GM23338 (cell line): ENCODE measurements around the gene FUT1. TPM values are rescaled to one million over a fixed set of nuclear protein-coding genes. Genes with fewer than 3 reads are reported as not detected.

ENCODE experiments used
- ATAC-seq: fragments of 200-7000 bp; cut with Tn5 transposase; 3 replicates; pipeline ENCODE4 v1.9.1; 2020
- DNase-seq: peaks from one replicate; pipeline ENCODE4 v3.0.0-alpha.2; 2015; ENCODE audit warnings: low spot score
- H2AFZ ChIP-seq: fragments of 200-600 bp; sonication (generic); 2 replicates; pipeline ENCODE4 v1.8.0; 2016; ENCODE audit warnings: antibody characterized with exemption, mild to moderate bottlenecking, moderate library complexity
- H3F3A ChIP-seq: fragments of 200-600 bp; sonication (generic); replicated peaks from 2 replicates; pipeline ENCODE4 v1.8.0; 2017; ENCODE audit warnings: antibody characterized with exemption, mixed run types, low read depth
- H3K27ac ChIP-seq: fragments of 200-600 bp; sonication (generic); 2 replicates; pipeline ENCODE4 v1.6.1; 2016; ENCODE audit warnings: low read depth
- H3K27me3 ChIP-seq: fragments of 200-600 bp; sonication (generic); 2 replicates; pipeline ENCODE4 v1.8.0; 2016; ENCODE audit warnings: mild to moderate bottlenecking, mixed run types, moderate library complexity; ENCODE audit not compliant: insufficient read depth
- H3K36me3 ChIP-seq: fragments of 200-600 bp; sonication (generic); 2 replicates; pipeline ENCODE4 v1.8.0; 2016; ENCODE audit warnings: mild to moderate bottlenecking; ENCODE audit not compliant: insufficient read depth
- H3K4me1 ChIP-seq: fragments of 200-600 bp; sonication (generic); 2 replicates; pipeline ENCODE4 v1.8.0; 2016; ENCODE audit warnings: mild to moderate bottlenecking, moderate library complexity; ENCODE audit not compliant: insufficient read depth
- H3K4me2 ChIP-seq: fragments of 200-600 bp; sonication (generic); 2 replicates; pipeline ENCODE4 v1.7.1; 2017; ENCODE audit warnings: mixed run types
- H3K4me3 ChIP-seq: fragments of 200-600 bp; sonication (generic); 2 replicates; pipeline ENCODE4 v1.6.1; 2016; ENCODE audit warnings: mixed run types
- H3K79me2 ChIP-seq: fragments of 200-600 bp; sonication (generic); replicated peaks from 2 replicates; pipeline ENCODE4 v1.8.0; 2017; ENCODE audit warnings: mild to moderate bottlenecking; ENCODE audit not compliant: insufficient read depth
- H3K9me2 ChIP-seq: fragments of 200-600 bp; sonication (generic); 2 replicates; pipeline ENCODE4 v1.8.0; 2017; ENCODE audit not compliant: insufficient read depth
- H4K20me1 ChIP-seq: fragments of 200-600 bp; sonication (generic); replicated peaks from 2 replicates; pipeline ENCODE4 v1.8.0; 2017; ENCODE audit warnings: mild to moderate bottlenecking; ENCODE audit not compliant: insufficient read depth
- H3K27ac Mint-ChIP-seq: 2 replicates; pipeline ENCODE4 v1.8.0; 2020; ENCODE audit warnings: inconsistent platforms, mild to moderate bottlenecking, moderate library complexity, mixed read lengths
- H3K27me3 Mint-ChIP-seq: 3 replicates; pipeline ENCODE4 v1.8.0; 2022; ENCODE audit warnings: low read depth, mild to moderate bottlenecking, moderate library complexity, mixed read lengths, inconsistent platforms; ENCODE audit not compliant: insufficient read depth, poor library complexity
- H3K36me3 Mint-ChIP-seq: 3 replicates; pipeline ENCODE4 v1.8.0; 2021; ENCODE audit warnings: low read depth, mild to moderate bottlenecking, inconsistent platforms, moderate library complexity, mixed read lengths
- H3K4me1 Mint-ChIP-seq: 3 replicates; pipeline ENCODE4 v1.8.0; 2020; ENCODE audit warnings: mild to moderate bottlenecking, inconsistent platforms, mixed read lengths
- H3K4me3 Mint-ChIP-seq: 3 replicates; pipeline ENCODE4 v1.8.0; 2021; ENCODE audit warnings: moderate library complexity, mild to moderate bottlenecking, inconsistent platforms, mixed read lengths
- H3K9me3 Mint-ChIP-seq: 3 replicates; pipeline ENCODE4 v1.8.0; 2020; ENCODE audit warnings: moderate library complexity, mild to moderate bottlenecking, inconsistent platforms, mixed read lengths
- CREB1 ChIP-seq: fragments of 250-450 bp; sonication (Bioruptor Pico); IDR thresholded peaks from 2 replicates; pipeline ENCODE4 v1.5.0; 2020; ENCODE audit warnings: low read depth, mild to moderate bottlenecking, moderate library complexity
- ETS1 ChIP-seq: IDR thresholded peaks from 2 replicates; pipeline ENCODE4 v1.6.1; 2016; ENCODE audit warnings: antibody characterized with exemption
- EZH2 ChIP-seq: fragments of 200-600 bp; sonication (generic); IDR thresholded peaks from one replicate; pipeline ENCODE4 v1.8.0; 2017; ENCODE audit warnings: antibody characterized with exemption, mild to moderate bottlenecking, low read depth; ENCODE audit not compliant: unreplicated experiment
- EZH2phosphoT487 ChIP-seq: fragments of 200-600 bp; sonication (generic); IDR thresholded peaks from one replicate; pipeline ENCODE4 v1.8.1; 2018; ENCODE audit warnings: antibody characterized with exemption; ENCODE audit not compliant: unreplicated experiment
- JUNB ChIP-seq: IDR thresholded peaks from one replicate; pipeline ENCODE4 v1.6.1; 2016; ENCODE audit warnings: antibody characterized with exemption; ENCODE audit not compliant: unreplicated experiment
- NANOG ChIP-seq: IDR thresholded peaks from 2 replicates; pipeline ENCODE4 v1.6.1; 2016; ENCODE audit warnings: antibody characterized with exemption, borderline replicate concordance
- POLR2AphosphoS5 ChIP-seq: IDR thresholded peaks from 2 replicates; pipeline ENCODE4 v1.6.1; 2016; ENCODE audit warnings: antibody characterized with exemption, low read depth
- STAT1 ChIP-seq: IDR thresholded peaks from one replicate; pipeline ENCODE4 v1.6.1; 2016; ENCODE audit warnings: antibody characterized with exemption; ENCODE audit not compliant: unreplicated experiment
- ZNF114 ChIP-seq: fragments of 250-450 bp; sonication (Bioruptor Pico); IDR thresholded peaks from 2 replicates; pipeline ENCODE4 v1.5.0; 2020; ENCODE audit warnings: mild to moderate bottlenecking, moderate library complexity
- ZNF331 ChIP-seq: fragments of 250-450 bp; sonication (Bioruptor Pico); IDR thresholded peaks from 2 replicates; pipeline ENCODE4 v1.5.0; 2020; ENCODE audit warnings: low read depth, mild to moderate bottlenecking, moderate library complexity
- ZNF462 ChIP-seq: fragments of 250-450 bp; sonication (Bioruptor Pico); IDR thresholded peaks from 2 replicates; pipeline ENCODE4 v1.5.0; 2020; ENCODE audit warnings: mild to moderate bottlenecking, moderate library complexity
- polyA plus RNA-seq: library from polyadenylated mRNA; unstranded; fragments of >200 nt; fragmentation: Nextera tagmentation; extraction: Ambion mirVana; gene quantifications from 2 replicates; pipeline ENCODE4 v1.2.1, GENCODE V29; 2016
- total RNA-seq: library from RNA; depleted of rRNA; stranded (reverse); fragments of >200 nt; shearing (Covaris generic); gene quantifications from 2 replicates; pipeline ENCODE4 v1.2.3, GENCODE V29; 2014

Gene FUT1
- total and polyA plus RNA-seq, 2 experiments from 2014 or later, result 4.4 to 20.8 TPM

- Histone ChIP-seq H3K27ac (peak overlapping the region; percentile 81), H3F3A (peaks cover 14% of the 10 kb centered on the region), H3K4me3 (peak overlapping the region; percentile 56), H3K27me3 (peaks cover under 1% of the 10 kb centered on the region; the same call in 1 of the 2 replicates), H3K9me2 (no peaks in the 10 kb centered on the region), H2AFZ (no peak overlapping the region), H4K20me1 (peaks cover 8% of the 10 kb centered on the region; the same call in 1 of the 2 replicates), H3K36me3 (0 out of 2 replicates have a peak, but pooled peaks cover 6% of the 10 kb centered on the region), H3K79me2 (peaks cover 25% of the 10 kb centered on the region), H3K4me2 (peak overlapping the region; percentile 70), H3K4me1 (peaks cover 15% of the 10 kb centered on the region)
- H3K36me3 Mint-ChIP-seq, result peaks cover 35% of the 10 kb centered on the region
- TF ChIP-seq ZNF114 (CRISPR knock-in tag) (no peak), ZNF331 (no peak), JUNB (no peak), NANOG (no peak), STAT1 (no peak), ETS1 (no peak), ZNF462 (CRISPR knock-in tag) (no peak), EZH2phosphoT487 (no peak), EZH2 (no peak), CREB1 (CRISPR knock-in tag) (no peak), POLR2AphosphoS5 (no peak)
- no peak for DNase-seq
- H3K27me3 Mint-ChIP-seq, result peaks cover 26% of the 10 kb centered on the region
- peak overlapping the region; percentile 68 for H3K4me3 Mint-ChIP-seq
- H3K4me1 Mint-ChIP-seq, result peaks cover 30% of the 10 kb centered on the region
- no peaks in the 10 kb centered on the region; the same call in 2 of the 3 replicates for H3K9me3 Mint-ChIP-seq
- H3K27ac Mint-ChIP-seq, result peak overlapping the region; percentile 94
- no peak for ATAC-seq
These were observed 6.3 kb downstream of the FUT1 start for GRCh38 chr19:48746110-48746509.
